ENCODE results near the gene SCARF1.

SCARF1 gene

DNA sequence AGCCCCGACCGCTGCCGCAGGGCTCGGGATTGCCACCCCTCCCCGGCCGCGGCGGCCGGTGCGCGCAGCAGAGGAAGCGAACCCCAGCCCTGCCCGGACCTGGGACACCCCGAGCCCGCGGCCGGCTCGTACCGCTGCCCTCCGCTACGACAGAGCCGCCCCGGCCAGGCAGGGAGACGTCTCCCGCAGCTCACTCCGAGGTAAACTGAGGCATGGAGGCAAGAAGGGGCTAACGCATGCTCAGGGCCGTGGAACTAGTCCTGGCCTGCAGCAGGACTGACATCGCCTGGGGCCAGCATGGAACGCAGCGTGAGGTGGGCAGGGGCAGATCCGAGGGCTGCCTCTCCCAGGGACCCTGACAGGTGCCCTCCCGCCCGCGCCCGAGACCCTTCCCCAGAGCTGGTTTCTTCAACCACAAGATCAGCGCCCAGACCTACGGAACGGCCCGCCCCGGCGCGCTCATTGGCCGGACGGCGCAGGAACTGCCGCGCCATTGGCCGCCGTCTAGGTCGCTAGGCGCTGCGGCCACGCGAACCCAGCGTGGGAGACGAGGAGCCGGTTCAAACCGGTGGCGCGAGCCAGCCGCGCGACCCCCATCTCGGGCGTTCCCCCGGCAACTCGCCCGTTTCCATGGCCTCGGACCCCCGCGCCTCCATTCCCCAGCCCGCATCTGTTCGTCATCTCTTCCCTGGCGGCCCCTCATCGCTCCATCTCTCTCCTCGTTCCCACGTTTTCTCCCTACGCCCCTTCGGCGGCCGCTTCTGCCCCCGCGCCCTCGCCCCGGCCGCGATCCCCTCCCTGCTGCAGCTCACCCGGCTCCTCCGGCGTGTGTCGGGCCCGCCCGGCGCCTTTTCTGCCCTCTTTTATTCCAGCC lies 17.3 kb downstream of the SCARF1 start, which contains the start of gene SLC43A2:
TSS of gene SLC43A2 (minus strand) at position 853 of the 874 bp plus-strand sequence. CDS start 960 bp downstream, outside the sequence.
- peak; percentile 69 to 71 for DNase-seq

DNA sequence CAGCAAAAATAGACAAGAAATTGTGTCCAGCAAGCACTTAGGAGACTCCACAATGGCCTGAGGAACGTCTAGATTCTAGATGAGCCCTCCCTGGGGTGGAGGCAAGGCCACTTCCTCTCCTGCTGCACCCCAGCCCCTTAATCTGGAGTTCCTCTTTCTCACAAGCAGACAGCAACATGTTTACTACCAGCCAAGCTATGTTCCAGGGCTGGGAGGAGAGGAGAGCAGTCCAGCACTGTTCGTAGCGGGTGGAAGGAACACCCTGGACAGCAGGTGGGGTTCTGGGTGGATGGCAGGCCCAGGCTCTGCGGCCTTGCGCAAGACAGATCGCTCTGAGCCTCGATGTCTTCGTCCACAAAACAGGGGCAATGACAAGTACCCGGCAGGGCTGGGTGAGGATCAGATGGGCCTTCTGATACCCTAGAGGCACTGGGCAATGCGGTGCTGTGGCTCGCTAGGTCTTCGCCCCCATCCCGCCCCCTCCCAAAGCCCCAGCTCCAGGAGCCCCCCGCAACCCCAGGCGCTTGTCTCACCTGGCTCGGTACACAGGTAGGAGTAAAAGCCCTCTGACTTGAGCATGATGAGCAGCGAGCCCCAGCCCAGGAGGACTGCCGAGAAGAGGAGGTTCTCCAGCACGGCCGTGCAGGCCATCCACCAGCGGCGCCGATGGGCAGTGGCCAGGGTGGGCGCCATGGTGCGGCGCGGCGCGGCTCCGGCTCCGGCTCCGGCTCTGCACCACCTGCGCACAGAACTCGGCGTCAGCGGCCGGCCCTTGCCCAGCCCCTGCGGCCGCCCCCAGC lies 18.1 kb downstream of the SCARF1 start:
- DNase-seq, result no peak

DNA sequence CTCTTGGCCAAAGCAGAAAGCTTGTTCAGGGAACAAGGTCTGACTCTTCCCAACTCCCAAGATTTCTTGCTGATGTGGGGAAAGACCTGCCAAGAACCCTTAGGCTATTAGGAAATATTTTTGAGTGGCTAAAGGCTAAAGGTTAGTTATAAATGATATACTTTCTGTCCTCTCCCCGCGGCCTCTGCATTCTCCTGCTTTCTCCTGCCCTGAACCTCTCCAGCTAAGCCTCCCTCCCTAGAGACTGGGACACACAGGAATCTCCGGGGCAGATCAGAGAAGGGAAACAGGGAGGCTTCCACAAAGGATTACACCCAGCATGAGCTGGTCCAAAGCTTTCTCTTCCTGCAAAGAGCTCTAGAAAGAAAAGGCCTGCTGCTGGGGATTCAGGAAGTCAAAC lies 19.2 kb downstream of the SCARF1 start:
- DNase-seq, result no peak

DNA sequence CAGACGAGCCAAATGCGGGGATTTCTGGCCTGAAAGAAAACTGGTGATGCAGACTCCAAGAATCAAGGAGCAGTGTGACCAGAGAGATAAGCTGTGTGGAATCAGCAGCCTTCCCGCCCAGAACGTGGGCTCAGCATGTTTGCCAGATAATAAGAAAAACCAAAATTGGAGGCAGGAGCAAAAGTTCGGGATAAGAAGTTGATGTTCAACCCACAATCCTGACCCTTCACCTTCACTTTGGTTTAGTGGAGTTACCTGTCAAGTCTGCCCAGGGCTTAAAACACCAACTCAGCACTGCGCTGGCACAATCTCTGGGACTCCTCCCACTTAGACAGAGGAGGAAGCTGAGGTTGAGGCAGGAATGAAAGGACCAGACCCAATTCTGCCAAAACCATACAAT lies 20.0 kb downstream of the SCARF1 start:
- no peak for DNase-seq

DNA sequence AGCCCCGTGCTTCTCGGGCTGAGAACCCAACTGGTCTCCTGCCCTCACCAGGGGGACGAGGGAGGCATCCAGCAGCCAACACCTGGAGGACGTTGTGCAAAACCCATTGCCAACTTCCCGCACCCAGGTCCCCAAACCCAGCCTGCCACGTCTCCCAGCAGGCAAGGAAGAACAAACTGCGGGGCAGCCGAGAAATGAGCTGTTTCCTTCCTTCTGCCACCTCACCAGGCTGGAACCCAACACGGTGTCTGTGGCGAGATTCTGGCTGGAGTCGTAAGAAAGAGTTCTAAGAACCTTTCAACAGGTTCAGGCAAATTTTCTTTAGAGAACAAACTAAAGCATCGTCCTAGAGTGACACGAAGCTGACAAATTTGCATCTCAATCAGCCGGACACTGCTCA lies 20.5 kb downstream of the SCARF1 start:
- DNase-seq, result no peak

DNA sequence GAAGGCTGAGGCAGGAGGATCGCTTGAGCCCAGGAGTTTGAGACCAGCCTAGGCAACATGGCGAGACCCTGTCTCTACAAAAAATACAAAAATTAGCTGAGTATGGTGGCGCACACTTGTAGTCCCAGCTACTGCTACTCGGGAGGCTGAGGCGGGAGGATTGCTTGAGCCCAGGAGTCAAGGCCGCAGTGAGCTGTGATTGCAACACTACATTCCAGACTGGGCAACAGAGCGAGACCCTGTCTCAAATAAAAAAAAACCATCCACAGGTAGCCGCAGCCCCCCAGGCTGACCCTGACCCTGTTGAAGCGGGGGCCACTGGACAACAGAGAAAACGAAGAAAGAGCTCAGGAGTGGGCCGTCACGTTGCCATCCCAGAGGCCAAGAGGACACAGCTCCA lies 20.9 kb downstream of the SCARF1 start:
- DNase-seq, result no peak

DNA sequence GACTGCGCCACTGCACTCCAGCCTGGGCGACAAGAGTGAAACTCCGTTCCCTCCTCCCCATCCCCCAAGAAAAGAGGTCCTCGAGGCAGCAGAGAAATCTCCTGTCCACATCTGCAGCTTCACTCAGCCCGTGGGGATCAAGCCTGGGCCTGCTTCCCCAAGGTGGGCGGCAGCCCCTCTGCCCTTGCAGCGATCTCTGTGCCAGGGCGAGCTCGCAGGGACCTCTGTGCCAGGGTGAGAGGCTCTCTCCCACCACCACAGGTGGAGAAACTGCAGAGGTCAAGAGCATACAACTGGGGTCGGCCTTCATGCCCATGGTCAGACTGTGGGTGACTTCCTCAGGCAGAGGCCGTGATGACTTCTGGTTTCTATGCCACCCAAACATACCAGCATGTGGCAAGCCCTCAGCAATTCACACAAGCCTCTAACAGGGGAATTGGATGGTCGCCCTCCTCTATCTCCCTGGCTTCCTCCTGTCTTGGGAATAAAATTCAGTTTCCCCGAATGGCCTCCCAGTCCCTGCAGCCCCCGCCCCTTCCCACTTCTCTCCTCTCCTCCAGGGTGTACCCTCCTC lies 22.4 kb downstream of the SCARF1 start:
- no peak for DNase-seq

DNA sequence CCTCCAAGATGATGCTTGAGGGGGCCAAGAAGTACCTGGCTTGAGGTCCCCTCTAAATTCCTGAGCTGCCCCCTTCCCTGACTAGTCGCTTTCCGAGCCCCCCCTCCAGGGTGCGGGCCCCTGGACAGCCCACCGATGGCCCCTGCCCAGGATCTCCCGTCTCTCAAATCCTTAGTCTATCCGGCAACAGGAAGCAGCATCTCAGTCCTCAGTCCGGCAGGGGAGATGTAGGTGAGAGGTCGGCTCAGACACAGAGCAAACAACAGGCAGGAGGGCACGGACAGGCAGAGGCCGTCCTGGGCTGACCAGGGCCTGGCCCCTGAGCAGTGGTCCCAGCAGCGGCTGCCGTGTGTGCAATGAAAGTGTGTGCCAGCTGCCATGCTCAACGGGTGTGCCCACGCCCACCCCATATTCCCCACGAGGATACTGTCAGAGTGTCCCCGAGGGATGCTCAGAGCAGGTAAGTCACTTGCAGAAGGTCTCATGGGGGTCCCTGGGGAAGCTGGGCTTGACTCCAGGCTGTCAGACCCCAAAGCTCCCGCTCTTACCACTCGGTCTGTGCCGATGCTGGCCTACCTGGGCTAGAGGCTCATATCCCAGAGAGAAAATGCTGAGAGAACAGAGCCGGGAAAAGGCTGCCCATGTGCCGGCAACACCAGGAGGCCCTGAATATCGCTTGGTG lies 24.1 kb downstream of the SCARF1 start:
- DNase-seq, result no peak

DNA sequence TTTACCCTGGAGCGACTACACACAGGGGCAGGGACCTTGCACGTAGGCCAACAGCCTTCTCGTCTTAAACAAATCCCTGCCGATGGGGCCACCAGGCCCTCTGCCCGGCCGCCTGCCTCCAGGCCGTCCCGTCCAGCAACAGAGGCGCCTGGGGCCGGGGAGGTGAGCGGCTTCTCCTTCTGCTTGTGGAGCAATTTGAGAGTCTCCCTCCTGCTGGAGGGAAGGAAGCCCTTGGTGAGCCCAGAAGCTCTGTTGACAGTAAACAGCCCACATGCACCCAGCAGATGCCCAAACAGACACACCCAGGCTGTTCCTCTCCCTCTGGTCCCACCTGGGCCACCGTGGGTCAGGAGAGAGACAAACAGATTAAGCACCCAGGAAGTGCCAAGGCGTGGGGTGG lies 25.0 kb downstream of the SCARF1 start:
- DNase-seq, result no peak

DNA sequence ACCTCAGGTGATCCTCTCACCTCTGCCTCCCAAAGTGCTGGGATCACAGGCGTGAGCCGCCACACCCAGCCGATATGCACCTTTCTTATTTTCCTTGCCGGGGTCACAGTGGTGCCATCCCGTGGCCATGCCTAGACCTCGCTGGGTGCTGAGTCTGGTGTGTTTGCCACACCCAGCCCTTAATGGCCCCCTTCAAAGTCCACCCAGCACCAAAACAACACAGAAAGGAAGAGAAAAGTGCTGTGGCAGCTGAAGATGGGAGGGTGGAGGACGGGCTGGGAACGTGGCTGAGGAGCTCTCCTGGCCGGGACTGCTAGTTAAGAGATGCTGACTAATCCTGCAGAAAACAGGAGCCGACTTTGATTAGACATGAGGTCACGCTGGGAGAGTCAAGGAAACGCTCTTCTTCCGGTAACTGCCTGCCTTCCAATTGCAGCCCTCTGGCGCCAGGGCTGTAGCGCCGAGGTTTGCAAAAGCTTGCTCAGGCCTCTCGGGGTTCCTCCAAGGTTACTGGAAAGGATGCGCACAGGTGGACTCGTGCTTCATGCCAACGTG lies 27.8 kb downstream of the SCARF1 start:
- DNase-seq, result no peak

DNA sequence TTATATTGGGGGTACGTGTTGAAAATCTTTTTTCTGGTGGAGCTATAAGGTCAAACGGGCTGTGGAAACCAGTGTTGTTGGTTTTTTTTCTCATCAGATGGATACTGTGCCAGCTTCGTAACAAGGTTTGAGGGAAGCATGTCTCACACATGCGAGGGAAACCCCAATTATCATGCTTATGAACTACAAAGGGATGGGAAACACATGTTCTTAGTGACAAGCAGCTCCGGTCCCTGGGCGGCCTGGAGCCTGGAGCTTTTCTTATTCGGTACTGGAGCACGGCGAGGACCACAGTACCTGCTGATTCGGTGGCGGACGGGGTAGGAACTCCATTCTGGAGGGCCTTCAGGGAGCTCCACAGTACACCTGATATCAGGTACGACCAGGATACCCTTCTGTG lies 29.4 kb downstream of the SCARF1 start:
- no peak for DNase-seq

DNA sequence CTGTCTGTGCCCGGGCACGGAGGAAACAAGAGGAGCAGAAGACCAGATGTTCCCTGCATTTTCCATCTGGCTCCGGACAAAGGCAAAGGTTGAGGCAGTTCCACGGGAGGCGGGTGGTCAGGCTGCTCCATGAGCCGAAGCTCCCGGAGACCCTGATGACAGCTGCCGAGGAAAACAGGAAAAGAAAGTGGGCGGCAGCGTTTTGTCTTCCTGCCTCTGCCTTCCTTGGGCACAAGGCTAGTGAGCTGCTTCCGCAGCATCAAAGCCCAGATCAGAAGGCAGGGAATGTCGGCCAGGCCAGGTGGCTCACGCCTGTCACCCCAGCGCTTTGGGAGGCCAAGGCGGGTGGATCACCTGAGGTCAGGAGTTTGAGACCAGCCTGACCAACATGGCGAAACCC lies 33.1 kb downstream of the SCARF1 start:
- no peak for DNase-seq

DNA sequence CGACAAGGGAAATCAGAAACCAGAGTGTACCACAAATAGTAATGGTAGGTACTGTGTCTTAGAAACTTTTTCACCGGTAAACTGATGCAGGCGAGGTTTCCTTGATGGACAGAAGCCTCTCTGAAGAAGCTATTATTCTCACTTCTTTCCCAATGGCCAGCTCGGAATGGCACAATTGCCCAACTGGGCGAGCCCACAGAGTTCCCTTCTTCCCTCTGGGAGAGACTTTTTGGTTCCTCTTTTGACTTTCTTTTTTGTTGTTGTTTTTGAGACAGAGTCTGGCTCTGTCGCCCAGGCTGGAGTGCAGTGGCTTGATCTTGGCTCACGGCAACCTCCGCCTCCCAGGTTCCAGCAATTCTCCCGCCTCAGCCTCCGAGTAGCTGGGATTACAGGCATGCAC lies 33.8 kb downstream of the SCARF1 start:
- no peak for DNase-seq

DNA sequence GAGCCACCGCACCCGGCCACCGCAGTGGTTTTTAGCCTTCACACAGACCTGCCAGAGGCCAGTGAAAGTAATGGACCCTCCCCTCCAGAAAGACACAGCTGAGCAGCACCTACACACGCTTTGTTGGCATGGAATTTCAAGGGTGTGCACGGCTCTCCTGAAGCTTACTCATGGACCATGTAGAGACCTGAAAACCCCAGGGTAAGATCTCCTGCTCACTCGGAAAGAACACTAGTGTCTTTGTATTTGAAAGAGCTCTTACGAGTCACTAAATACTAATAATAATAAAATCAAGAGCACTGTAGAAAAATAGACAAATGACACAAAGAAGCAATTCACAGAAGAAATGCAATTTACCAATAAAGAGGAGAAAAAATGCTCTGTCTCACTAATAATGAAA lies 36.9 kb downstream of the SCARF1 start:
- DNase-seq, result no peak

DNA sequence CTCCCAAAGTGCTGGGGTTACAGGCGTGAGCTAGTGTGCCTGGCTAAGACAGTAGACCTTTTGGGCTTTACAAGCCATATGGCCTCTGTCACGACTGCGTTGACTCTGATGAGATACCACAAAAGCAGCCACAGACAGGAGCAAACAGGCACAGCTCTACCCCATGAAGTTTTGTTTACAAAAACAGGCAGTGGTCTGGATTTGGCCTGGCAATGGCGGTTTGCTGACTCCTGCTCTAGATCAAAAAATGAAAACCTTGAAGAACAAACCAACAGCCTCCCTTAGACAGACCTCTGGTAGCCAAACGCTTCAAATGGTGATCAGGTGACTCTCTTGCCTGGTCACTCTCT lies 37.6 kb downstream of the SCARF1 start:
- DNase-seq, result no peak

DNA sequence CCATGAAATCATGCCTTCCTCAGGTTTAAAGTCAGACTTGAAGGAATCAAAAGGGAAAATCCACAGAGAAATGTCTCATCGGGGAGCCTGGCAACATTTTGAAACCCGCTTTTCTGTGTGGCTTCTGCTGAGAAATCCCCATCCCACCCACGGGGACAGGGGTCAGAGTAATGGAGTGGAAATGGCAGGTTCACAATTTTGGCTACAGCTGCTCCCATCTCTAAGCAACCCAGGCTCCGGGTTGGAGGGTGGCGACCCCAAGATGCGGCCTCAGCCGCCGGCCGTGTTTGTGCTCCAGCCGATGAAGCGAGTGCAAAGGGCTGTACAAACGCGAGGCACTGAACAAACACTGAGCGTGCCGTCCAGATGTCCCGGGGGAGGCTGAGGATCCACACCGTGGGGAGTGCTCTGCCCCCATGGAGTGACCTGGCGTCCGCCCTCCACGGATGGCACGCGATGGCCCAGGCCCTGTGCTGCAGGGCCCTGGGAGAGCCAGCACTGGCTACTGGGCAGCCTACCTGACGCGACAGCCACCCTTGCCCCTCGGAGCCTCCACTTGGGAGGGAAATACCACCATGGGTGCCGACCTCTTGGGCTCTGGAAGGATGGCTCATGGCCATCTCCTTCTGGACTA lies 39.1 kb downstream of the SCARF1 start:
- DNase-seq, result peak in 1 of 2 donors; percentile 39

DNA sequence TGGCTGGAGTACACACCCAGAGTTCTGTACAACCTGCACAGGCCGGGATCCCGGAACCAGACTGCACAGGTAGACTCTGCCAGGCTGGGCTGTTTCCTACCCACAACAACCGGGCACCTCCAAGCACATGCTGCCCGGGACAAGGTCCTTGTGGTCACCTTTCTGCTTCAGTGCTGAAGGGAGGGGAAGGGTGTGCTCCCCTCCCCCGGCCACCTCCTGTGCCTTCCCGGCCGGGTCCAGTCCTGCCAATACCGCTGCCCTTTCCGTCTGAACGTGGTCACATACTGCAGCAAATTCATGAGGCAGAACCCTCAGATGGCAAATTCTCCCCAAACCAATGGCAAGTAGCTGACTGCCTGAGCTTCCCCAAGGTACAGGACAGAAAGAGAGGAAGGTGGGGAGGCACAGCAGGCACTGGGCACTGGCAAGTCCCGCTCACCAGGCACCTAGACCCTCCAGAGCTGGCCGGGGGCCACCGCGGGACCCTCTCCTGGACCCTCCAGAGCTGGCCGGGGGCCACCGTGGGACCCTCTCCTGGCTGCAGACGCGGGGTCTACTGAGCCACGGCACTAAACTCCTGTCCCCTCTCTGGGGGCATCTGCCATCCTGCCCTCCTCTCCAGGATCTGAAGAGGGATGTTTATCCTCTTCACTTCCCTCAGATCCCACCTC lies 39.7 kb downstream of the SCARF1 start:
- DNase-seq, result no peak

DNA sequence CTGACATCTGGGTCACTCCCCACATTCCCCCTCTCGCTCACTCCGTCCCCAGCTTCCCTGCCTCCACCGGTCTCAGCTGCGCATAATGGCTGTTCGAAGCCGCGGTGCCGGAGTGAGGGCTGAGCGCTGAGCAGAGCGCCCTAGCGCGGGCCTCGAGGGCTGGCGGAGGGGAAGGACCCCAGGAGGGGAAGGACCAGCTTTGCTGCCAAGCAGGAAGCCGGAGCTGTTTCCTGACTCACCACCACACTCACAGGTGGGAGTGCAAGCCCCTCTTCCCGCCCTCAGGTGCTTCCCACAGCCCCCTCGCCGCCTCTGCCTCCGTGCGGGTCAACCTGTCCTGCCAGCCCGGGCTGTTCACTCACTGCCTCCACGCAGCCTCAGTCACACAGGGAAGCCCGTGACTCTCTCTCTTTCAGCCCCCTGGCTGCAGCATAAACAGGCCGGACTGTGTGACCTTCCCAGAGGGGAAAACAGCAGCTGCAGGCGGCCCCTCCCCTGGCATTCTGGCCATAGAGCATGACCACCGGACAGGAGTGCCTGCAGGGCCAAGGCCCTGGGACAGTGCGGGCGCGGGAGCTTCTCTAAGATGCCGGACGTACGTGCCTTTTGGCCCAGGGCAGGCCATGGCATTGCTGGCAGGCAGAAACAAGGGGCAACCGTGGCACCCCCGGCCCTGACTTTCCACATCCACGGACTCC lies 40.6 kb downstream of the SCARF1 start:
- DNase-seq, result no peak

DNA sequence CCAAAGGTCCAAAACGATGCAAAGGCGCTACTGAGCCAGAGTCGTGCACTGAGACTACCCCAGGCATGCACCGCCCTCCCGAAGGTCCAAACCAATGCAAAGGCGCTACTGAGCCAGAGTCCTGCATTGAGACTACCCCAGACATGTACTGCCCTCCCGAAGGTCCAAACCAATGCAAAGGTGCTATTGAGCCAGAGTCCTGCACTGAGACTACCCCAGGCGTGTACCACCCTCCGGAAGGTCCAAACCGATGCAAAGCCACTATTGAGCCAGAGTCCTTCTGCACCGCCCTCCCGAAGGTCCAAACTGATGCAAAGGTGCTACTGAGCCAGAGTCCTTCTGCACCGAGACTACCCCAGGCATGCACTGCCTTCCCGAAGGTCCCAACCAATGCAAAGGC lies 44.0 kb downstream of the SCARF1 start:
- DNase-seq, result no peak

DNA sequence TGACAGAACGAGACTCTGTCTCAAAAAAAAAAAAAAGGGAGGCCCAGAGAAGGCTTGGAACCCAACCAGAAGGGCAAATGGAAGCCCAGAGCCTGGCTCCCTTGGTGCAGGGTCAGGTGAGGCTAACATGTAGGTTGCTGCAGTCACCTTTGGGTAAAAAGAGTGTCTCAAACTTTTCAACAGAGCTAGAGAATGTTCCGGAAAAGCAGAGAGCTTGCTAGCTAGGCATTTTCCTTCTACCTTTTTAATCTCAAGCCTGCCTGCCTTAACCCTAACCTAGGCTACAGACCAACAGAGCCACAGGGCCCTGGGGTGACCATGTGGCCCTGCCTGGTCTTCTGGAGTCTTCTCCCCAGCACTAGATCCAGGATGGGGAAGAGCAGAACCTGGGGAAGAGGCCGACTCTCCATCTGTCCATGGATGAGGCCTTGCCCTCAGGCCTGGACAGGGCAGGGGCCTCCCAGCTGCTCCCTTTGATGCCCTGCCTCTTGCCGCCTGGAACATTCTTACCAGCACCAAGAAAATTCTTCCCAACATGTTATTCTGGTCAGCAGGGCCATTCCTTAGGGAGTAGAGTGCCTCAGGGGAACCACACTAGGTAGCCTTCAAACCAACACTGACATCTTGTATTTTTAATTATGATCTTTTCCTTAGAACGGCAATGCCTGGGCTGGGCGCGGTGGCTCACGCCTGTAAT lies 47.0 kb downstream of the SCARF1 start:
- no peak for DNase-seq
